OCI-LY1 (cell line): ENCODE results near the gene RPS6KA2.

Experiments used
- CTCF ChIP-seq: fragments of 200-600 bp; sonication (generic), shearing (Covaris generic); IDR thresholded peaks from 2 replicates; pipeline ENCODE4 v1.5.1; 2017; ENCODE audit warnings: mild to moderate bottlenecking, antibody characterized with exemption, low read length, moderate library complexity, mixed read lengths
- EZH2 ChIP-seq: fragments of 200-600 bp; sonication (generic), shearing (Covaris generic); IDR thresholded peaks from 2 replicates; pipeline ENCODE4 v1.8.0; 2017; ENCODE audit warnings: borderline replicate concordance, mixed run types, mild to moderate bottlenecking, antibody characterized with exemption, low read length, moderate library complexity, mixed read lengths

- TF ChIP-seq CTCF (no peak), EZH2 (no peak)
Observed at GRCh38 chr6:166369782-166370181, 257.3 kb downstream of the RPS6KA2 start.
